ENCODE data around the gene SERPINE3.

SERPINE3 gene

DNA sequence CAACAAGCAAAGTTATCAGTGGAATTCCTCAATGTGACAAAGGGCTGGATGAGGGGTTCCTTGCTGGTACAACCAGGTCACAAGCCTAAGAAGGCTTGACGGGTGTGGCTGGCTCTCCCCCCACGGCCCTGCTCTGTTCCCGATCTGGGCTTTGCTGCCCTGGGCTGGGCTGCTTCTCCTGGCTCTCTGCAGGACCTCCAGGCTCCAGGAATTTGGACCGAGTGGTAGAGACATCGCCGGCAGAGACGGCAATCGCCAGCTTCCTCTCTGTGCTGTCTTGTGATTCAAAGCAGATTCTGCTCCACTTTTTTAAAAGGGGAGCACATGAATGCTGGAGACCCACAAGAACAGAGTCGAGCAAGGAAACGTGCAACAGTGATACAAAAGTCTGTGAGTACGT lies at the start of gene SERPINE3:
Gene SERPINE3 (plus strand): TSS at position 338 of the 400 bp plus-strand sequence. CDS start 1,401 bp downstream, outside the sequence.
- no peak for DNase-seq

DNA sequence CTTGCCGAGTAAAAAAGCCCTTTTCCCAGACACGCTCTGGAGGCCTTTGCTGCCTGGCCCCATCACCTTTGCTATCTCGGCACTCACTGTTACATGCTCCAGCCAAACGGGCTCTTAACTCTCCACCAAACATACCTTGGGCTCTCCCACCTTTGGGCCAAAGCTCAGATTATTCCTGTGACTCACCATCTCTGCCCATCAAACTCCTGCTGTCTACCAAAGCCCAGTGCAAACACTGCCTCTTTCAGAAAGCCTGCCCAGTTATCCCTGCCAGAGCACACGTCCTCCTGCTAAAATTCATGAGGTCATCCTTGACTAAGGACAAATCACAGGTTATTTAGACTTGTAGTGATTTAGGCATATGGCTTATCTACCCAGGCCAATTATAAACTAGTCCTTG lies 48.1 kb upstream of the SERPINE3 start:
- no peak for DNase-seq

- no peak for DNase-seq
These were observed 47.4 kb upstream of the SERPINE3 start for GRCh38 chr13:51292000-51292565.

DNA sequence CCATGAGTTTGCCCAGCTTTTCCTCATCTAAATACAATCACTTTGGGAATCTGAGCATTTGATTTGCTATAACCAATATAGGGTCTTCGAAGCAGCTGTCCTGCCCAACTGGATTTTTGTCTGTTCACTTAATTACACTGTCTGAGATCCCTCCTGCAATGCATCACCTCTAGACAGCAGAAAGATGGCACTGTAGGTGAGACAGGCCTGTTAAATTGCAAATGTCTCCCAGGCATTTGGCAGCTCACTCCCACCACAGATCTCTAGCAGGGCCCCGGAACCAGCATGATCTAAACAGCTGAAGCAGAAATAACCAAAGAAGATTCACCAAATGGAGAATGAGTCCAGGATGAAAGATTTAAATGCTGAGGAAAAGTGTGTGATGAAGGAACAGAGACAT lies 41.9 kb upstream of the SERPINE3 start:
- DNase-seq: no peak

DNA sequence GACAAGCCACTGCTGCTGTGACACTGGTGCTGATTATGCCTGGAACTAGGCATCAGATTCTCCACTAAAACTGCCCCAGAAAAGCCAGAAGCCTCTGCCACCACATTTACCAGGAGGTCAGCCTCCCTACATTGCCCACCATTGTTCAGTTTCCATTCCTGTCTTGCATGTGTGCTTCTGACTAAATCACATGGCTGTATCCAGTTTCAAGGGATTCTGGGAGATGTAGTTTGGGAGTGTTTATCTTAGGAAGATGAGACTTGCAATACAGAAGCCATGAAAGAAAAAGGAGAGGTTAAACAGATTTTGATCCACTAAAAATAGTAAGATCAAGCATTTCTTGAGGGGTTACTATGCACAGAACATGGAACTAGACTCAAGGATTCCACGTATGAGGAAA lies 40.7 kb upstream of the SERPINE3 start:
- DNase-seq: no peak

GRCh38 chr13:51303063-51303552 lies 36.4 kb upstream of the SERPINE3 start:
- DNase-seq: no peak

DNA sequence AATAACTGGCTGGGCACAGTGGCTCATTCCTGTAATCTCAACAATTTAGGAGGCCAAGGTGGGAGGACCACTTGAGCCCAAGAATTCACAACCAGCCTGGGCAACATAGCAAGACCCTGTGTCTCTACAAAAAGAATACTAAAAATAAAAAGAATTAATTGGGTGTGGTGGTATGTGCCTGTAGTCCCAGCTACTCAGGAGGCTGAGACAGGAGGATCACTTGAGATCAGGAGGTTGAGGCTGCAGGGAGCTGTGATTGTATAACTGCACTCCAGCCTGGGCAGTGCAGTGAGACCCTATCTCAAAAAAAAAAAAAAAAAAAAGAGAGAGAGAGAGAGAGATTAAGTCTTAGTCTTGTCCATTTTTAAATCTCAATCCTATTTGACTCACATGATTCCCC lies 35.6 kb upstream of the SERPINE3 start:
- no peak for DNase-seq

DNA sequence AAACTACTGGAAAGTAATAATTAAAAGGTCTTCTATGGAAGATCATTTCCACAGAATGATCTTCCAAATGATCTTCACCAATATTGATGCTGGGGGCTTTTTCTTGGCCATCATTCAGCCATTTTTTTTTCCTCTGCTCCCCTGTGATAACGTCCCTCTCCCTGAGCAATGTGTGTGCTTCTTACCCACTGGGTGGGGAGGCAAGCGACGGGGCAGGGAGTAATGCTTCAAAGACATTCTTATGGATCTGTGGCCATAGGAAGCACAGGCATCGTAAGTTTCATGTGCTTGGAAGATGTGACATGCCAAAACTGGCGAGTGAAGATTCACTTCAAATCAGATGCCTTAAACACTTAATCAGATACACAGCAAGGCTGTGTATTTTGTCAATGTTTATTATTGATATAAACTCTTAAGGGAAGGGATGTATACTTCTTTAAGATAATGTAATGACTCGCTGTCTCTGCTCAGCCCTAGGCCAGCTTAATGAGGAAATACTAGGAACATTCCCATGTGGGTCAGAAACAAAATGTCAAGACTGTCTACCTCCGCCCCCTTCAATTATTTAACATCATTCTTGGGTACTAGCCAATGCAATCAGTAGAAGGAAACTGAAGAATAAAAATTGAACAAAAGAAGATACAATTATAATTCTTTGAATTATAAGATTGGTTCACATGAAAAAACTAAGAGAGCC lies 34.1 kb upstream of the SERPINE3 start:
- DNase-seq: no peak

DNA sequence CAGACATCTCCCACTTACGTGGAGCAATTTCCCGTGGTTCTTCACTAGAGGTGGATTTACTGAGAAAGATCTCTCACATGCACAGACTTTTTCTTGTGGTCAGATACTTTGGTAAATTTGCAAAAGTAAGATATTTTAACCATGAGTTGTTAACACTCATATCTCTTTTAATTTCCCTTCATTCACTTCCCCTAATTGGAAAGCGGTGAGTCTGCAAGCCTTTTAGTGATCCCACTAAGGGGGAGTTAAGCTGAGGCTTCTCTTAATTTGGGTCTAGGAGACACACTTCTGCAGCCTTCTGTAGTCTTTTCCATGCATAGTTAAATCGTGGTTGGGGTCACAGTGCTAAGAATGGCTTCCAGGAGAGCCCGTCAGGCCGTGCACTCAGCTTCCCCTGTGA lies 30.7 kb upstream of the SERPINE3 start:
- DNase-seq: no peak

DNA sequence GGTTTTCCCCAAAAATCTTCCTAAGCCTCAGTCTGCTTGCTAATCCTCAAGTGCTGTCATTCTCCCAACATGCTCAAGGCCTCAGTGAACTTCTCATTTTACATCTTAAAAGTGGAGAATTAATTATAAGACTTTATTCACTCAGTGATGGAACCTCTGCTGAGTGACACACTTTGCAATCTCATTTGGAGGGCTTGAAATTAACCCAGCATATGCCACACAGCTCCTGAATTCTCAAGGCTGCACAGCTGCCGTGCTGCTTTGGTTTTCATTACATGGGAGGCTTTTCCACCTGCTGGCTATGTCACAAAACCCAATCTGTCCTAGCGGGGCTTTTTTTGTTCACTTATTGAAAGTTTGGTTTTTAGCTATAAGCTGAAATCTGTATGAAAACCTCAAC lies 28.3 kb upstream of the SERPINE3 start:
- no peak for DNase-seq

DNA sequence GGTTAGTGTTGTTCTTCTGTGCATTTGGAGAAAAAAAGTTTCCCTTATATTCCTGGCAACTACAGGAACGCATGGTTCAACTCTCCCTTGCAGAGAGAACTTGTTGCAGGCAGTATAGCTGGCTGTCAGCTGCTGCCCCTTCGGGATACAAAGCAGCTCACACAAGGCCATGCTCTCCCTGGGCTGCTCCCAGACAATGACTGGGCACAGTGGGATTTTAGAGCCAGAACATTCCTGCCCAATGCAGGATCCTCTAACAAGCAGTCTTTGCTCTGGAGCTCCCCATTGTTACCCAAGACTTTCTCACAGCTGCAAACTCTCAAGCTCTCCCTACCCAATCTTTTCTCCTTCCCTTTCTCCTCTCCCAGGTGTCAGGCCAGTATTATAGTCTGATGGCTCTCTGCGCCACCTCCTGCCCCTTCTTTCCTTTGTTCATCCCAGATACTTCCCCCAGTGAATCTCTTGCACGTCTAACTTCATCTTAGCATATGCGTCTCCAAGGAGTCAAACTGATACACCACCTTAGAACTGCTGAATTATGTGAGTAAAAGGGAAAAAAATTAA lies 27.5 kb upstream of the SERPINE3 start:
- DNase-seq: no peak

DNA sequence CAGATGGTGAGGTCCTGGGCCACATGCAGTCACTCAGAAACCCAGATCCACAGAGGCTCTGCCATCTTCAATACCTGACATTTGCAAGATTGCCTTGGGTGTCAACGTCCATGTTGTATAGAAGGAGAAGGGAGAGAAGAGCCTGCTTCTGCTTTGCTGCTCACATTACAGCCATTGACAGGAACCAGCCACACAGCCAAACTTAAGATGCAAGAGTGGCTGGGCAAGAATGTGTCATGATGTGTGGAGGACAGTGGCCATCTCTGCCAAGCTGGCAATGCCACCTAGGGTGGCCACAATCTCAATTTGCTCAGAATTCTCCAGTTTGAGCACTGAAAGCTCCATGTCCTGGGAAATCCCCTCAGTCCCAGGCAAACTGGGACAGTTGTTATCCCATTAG lies 25.9 kb upstream of the SERPINE3 start:
- no peak for DNase-seq

GRCh38 chr13:51317262-51317661 lies 22.2 kb upstream of the SERPINE3 start:
- no peak for DNase-seq

DNA sequence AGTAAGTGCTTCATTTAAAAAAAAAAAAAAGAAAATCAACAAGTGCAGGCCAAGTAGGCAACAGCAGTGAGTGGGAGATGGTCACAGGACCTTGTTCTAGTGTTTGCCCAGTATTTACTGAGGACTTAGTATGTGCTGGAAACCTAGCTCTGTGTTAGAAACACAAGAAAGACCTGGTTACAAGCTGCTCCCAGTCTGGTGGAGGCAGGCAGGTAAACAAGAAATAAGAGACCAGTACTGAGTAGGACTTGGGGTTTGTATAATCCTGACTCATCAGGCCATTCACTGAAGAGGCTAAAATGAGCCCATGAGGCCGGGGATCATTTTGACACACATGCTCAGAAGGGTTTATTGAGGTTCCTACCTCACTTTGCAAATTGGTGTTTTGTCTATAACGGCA lies 21.5 kb upstream of the SERPINE3 start:
- no peak for DNase-seq

DNA sequence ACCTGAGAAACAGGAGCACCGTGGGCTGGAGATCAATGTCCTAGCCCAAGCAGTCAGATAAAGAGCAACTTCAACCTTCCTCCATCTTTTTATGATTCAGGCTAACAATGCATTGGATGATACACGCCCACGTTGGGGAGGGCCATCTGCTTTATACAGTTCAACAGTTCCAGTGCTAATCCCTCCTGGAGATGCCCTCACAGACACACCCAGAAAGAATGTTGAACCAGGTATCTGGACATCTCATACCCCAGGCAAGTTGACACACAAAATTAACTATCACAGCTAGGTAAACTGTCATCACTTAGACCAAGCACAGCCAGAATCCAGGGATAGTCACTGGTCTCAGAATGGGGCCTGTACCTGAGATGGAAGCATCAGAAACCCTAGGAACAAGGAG lies 20.6 kb upstream of the SERPINE3 start:
- no peak for DNase-seq

DNA sequence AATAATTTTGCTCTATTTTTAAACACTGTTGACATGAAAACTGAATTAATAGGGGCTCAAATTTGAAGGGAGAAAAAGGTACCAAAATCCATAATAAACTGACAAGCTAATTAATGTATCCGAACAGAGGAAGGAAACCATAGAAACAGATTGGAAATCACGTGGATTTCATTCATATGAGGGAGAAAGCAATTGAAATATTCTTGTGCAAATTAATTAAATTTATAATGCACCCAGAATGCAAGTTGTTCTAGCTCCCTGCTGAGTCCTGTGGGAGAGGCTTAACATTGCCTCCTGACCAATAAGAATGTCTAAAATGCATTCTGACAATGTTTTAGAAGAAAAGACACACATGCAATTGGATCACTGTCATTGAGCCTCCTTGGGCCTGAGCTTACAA lies 17.7 kb upstream of the SERPINE3 start:
- DNase-seq: no peak

GRCh38 chr13:51322826-51323225 lies 16.7 kb upstream of the SERPINE3 start:
- no peak for DNase-seq

GRCh38 chr13:51323824-51324511 lies 15.5 kb upstream of the SERPINE3 start:
- DNase-seq: no peak

DNA sequence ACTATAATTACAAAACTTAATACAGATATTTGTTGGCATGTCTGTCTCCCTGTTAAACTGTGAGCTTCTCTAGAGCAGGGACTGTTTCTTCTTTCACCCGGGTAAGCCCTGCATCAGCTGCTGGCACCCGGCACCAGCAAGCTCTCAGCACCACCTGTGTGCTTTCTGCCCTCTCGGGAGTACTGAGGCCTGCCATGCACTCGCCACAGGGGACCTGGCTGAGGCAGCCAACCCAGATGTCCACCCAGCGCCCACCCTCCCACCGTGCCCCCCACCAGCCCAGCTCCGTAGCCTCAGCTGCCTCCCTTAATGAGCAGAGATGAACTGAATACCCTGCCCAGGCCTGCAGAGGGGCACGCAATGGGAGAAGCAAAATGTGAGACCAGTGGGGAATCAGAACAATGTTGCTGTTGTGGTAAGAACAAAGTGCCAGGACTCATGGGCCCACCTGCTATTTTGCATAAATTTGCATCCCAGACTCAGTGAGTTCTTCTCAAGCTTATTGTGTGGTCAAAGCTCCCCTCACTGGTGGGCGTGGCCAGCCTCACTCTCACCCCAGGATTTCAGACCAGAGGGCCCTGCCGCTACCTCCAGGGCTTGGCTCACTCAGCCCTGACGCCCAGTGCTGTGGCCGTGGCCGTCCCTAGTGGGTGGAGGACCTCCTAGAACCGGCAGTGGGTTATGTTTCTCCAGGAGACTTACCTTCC lies 14.6 kb upstream of the SERPINE3 start:
- DNase-seq: no peak

DNA sequence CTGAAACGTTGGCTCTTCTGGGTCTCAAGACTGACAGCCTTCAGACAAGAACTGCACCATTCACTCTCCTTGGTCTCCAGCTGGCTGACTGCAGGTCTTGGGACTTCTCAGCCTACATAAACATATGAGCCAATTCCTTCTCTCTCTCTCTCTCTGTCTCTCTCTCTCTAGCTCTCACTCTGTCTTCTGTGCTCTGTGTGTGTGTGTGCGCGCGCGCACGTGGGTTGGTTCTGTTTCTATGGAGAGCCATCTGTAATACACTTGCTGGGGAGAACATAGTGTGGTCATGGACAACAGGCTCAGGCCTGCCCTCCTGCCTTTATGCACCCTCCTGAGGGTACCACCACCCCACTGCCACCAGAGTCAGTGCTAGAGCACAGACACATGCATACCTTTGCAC lies 13.7 kb upstream of the SERPINE3 start:
- no peak for DNase-seq

DNA sequence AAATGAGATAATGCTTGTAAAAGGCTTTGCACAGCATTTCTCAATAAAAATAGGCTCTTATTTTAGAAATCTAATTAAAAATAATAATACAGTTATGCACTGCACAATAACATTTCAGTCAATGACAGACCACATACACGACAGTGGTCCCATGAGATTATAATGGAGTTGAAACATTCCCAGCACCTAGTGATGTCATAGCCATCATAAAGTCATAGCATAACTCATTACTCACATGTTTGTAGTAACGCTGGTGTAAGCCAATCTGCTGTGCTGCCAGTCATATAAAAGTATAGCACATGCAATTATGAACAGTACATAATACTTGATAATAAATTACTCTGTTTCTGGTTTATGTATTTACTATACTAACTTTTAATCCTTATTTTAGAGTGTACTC lies 12.7 kb upstream of the SERPINE3 start:
- no peak for DNase-seq

DNA sequence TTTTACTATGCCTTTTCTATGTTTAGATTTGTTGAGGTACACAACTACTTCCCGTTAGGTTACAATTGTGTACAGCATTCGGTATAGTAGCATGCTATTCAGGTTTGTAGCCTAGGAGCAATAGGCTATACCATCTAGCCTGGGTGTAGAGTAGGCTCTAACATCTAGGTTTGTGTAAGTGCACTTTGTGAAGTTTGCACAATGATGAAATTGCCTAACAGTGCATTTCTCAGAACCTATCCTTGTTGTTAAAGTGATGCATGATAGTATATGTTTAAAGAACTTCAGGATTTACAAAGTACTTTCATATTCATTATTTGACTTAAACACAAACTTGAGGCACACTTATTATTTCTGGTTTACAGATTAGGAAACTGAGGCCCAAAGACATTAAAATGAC lies 11.5 kb upstream of the SERPINE3 start:
- DNase-seq: no peak

DNA sequence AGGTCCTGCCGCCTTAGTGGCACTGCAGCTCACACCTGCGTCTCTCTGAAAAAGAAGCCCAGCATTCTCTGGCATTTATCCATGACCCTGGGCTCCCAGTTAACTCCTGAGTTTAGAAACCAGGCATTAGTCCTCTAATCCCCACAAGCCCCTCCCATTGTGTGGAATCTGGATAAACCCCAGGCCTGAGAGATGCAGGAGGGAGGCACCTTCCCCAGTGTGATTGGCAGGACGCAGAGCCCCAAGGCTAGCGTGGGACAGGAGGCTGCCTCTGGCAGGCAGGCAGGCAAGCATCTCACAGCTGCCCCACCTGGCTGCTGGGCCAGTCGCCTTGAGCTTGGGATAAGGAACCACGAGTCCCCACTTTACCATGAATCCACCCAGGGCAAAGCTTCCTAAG lies 11.0 kb upstream of the SERPINE3 start:
- DNase-seq: no peak
